HepG2 (cell line): Measurements from ENCODE around the gene UNC5CL. TPM values are rescaled to one million over a fixed set of nuclear protein-coding genes. Genes with fewer than 3 reads are reported as not detected.

ENCODE experiments used
- BRD4 ChIP-seq: sonication (generic); formaldehyde crosslinking; IDR thresholded peaks from 2 replicates; pipeline ENCODE4 v1.4.0; 2020; ENCODE audit warnings: missing genetic modification reagents
- HNF4A ChIP-seq: sonication (generic); formaldehyde crosslinking; IDR thresholded peaks from 2 replicates; pipeline ENCODE4 v1.4.0; 2020; ENCODE audit warnings: missing genetic modification reagents
- ISL2 ChIP-seq: sonication (generic); formaldehyde crosslinking; IDR thresholded peaks from 2 replicates; pipeline ENCODE4 v1.5.0; 2020; ENCODE audit warnings: missing genetic modification reagents
- KLF13 ChIP-seq: sonication (generic); formaldehyde crosslinking; IDR thresholded peaks from 2 replicates; pipeline ENCODE4 v1.4.0; 2020; ENCODE audit warnings: mild to moderate bottlenecking, missing genetic modification reagents
- NCOA2 ChIP-seq: sonication (generic); formaldehyde crosslinking; IDR thresholded peaks from 2 replicates; pipeline ENCODE4 v1.8.0; 2022; ENCODE audit warnings: inconsistent platforms
- PHB2 ChIP-seq: fragments of 450-650 bp; IDR thresholded peaks from 2 replicates; pipeline ENCODE4 v1.6.1; 2018; ENCODE audit not compliant: partially characterized antibody
- PTBP1 ChIP-seq: fragments of 200-400 bp; formaldehyde crosslinking; IDR thresholded peaks from 2 replicates; pipeline ENCODE4 v1.6.1; 2018; ENCODE audit warnings: low read length, low read depth; ENCODE audit not compliant: poor library complexity, severe bottlenecking
- RNF2 ChIP-seq: fragments of 450-650 bp; conservative IDR thresholded peaks from 2 replicates; pipeline ENCODE4 v1.6.1; 2016; ENCODE audit warnings: low read depth
- TGIF2 ChIP-seq: IDR thresholded peaks from 2 replicates; pipeline ENCODE4 v1.6.1; 2016; ENCODE audit warnings: control low read depth, missing compliant biosample characterization
- ZBTB42 ChIP-seq: sonication (generic); formaldehyde crosslinking; IDR thresholded peaks from 2 replicates; pipeline ENCODE4 v1.5.0; 2020; ENCODE audit warnings: mild to moderate bottlenecking, missing genetic modification reagents
- ZNF292 ChIP-seq: sonication (generic); formaldehyde crosslinking; IDR thresholded peaks from 2 replicates; pipeline ENCODE4 v1.8.1; 2022; ENCODE audit warnings: mild to moderate bottlenecking, low read depth, missing genetic modification reagents, borderline replicate concordance
- ZNF431 ChIP-seq: sonication (generic); formaldehyde crosslinking; IDR thresholded peaks from 2 replicates; pipeline ENCODE4 v1.9.0; 2022; ENCODE audit warnings: missing genetic modification reagents, low read depth, mild to moderate bottlenecking, borderline replicate concordance
- ZNF530 ChIP-seq: sonication (generic); formaldehyde crosslinking; IDR thresholded peaks from 2 replicates; pipeline ENCODE4 v1.5.0; 2020; ENCODE audit warnings: low read depth, mild to moderate bottlenecking, missing genetic modification reagents
- ZNF558 ChIP-seq: sonication (generic); formaldehyde crosslinking; IDR thresholded peaks from 2 replicates; pipeline ENCODE4 v1.9.0; 2022; ENCODE audit warnings: mild to moderate bottlenecking, missing genetic modification reagents, borderline replicate concordance
- ZNF782 ChIP-seq: sonication (generic); formaldehyde crosslinking; IDR thresholded peaks from 2 replicates; pipeline ENCODE4 v1.4.0; 2020; ENCODE audit warnings: missing genetic modification reagents, mild to moderate bottlenecking, borderline replicate concordance
- ZSCAN31 ChIP-seq: sonication (generic); formaldehyde crosslinking; IDR thresholded peaks from 2 replicates; pipeline ENCODE4 v1.5.0; 2020; ENCODE audit warnings: low read depth, mild to moderate bottlenecking, missing genetic modification reagents
- polyA plus RNA-seq, 8 experiments: library from polyadenylated mRNA; depleted of rRNA in 3 of 8; stranded (reverse) in 7 of 8; unstranded in 1 of 8; fragments of >200 nt; fragmentation: Illumina TruSeq in 4 of 8; extraction: Trizol in 4 of 8; gene quantifications; 2 replicates each; pipeline versions ENCODE4 v1.2.1 to v1.2.3, GENCODE V29; 2011 to 2016; ENCODE audit warnings: low read depth in 4 of 8, missing spikeins in 1 of 8, mixed read lengths in 1 of 8; ENCODE audit not compliant: insufficient read depth in 1 of 8
- total RNA-seq, 5 experiments: library from RNA; depleted of rRNA; stranded (reverse); fragments of >200 nt; fragmentation: Illumina TruSeq; extraction: Trizol; gene quantifications; 2 replicates each; pipeline ENCODE4 v1.2.3, GENCODE V29; 2016; ENCODE audit warnings: low read depth in 1 of 5
- TF ChIP-seq, protein P1 (sequence below): sonication (generic); formaldehyde crosslinking; IDR thresholded peaks from 2 replicates; pipeline ENCODE4 v1.8.1; 2022; ENCODE audit warnings: mild to moderate bottlenecking, missing genetic modification reagents
- TF ChIP-seq, protein P2 (sequence below): sonication (generic); formaldehyde crosslinking; IDR thresholded peaks from 2 replicates; pipeline ENCODE4 v1.4.0; 2020; ENCODE audit warnings: missing genetic modification reagents, borderline replicate concordance
- TF ChIP-seq, protein P3 (sequence below): sonication (generic); formaldehyde crosslinking; IDR thresholded peaks from 2 replicates; pipeline ENCODE4 v1.4.0; 2020; ENCODE audit warnings: missing genetic modification reagents, mild to moderate bottlenecking, borderline replicate concordance
- TF ChIP-seq, protein P4 (sequence below): sonication (generic); formaldehyde crosslinking; IDR thresholded peaks from 2 replicates; pipeline ENCODE4 v1.5.0; 2020; ENCODE audit warnings: mild to moderate bottlenecking, missing genetic modification reagents

Gene UNC5CL
- total and polyA plus RNA-seq, 2 of the 13 experiments (the other 11 are each of a cell fraction or from before 2014, with no cell fraction given): 2.4 to 2.5 TPM

DNA sequence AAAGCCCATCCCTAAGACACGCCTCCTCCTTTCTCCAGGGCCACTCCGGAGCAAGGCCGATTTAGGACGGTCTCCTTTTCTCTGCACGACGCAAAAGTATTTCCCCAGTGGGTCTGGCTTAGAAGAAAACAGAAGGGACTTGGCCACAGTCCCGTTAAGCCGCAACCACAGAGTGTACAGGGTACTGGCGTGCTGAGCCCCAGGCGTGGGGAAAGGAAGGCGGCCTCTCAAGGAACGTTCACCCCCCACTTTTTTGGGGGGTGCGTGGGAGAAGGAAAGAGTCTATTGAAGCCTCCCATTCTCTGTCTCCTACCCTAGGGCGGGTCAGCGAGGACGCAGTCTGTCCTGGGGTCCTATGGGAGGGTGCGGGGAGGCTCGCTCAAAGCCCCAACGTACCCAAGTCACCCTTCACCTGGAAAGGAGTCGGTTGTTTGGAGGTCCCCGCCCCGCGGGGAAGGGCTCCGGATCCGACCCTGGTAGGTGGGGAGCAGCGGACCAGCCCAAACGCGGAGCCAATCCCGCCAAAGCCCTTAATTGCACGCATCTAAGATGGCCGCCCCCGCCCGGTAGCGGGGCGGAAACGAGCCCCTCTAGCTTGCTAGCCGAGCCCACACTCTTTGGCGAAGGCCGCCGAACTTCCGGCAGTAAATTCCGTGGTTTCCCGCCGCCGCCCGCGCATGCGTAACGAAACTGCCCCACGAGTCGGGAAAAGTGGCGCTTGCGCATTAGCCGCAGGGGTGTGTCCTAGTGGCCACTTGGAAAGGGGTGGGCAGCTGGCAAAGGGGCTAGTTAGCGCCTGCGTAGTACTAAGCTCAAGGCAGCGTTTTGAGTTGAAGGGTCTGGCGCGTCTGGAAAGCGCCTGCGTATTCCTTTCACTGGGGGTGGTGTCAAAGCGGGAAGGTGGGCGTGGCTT, 33.2 kb upstream of the UNC5CL start, which contains the start of gene OARD1 (continued):
- TF ChIP-seq PTBP1 (no peak), NCOA2 (CRISPR knock-in tag) (no peak; the same call in 1 of the 2 replicates), ZNF558 (CRISPR knock-in tag) (no peak), BRD4 (CRISPR knock-in tag) (peak; percentile 43; the same call in 1 of the 2 replicates), ZNF431 (CRISPR knock-in tag) (no peak; the same call in 1 of the 2 replicates), ZNF292 (CRISPR knock-in tag) (peak; percentile 42; the same call in 1 of the 2 replicates), ZNF530 (CRISPR knock-in tag) (no peak), PHB2 (no peak), ZBTB42 (CRISPR knock-in tag) (no peak), RNF2 (no peak), ZNF782 (CRISPR knock-in tag) (peak; percentile 18; the same call in 1 of the 2 replicates), ZSCAN31 (CRISPR knock-in tag) (no peak), HNF4A (0 out of 2 replicates have a peak, but pooled peaks have one; percentile 2), ISL2 (CRISPR knock-in tag) (peak; percentile 71), TGIF2 (CRISPR knock-in tag) (no peak; the same call in 1 of the 2 replicates), KLF13 (peak; percentile 71; the same call in 1 of the 2 replicates)
- TF ChIP-seq, protein P1, sequence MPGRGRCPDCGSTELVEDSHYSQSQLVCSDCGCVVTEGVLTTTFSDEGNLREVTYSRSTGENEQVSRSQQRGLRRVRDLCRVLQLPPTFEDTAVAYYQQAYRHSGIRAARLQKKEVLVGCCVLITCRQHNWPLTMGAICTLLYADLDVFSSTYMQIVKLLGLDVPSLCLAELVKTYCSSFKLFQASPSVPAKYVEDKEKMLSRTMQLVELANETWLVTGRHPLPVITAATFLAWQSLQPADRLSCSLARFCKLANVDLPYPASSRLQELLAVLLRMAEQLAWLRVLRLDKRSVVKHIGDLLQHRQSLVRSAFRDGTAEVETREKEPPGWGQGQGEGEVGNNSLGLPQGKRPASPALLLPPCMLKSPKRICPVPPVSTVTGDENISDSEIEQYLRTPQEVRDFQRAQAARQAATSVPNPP: no peak
- TF ChIP-seq, protein P2, sequence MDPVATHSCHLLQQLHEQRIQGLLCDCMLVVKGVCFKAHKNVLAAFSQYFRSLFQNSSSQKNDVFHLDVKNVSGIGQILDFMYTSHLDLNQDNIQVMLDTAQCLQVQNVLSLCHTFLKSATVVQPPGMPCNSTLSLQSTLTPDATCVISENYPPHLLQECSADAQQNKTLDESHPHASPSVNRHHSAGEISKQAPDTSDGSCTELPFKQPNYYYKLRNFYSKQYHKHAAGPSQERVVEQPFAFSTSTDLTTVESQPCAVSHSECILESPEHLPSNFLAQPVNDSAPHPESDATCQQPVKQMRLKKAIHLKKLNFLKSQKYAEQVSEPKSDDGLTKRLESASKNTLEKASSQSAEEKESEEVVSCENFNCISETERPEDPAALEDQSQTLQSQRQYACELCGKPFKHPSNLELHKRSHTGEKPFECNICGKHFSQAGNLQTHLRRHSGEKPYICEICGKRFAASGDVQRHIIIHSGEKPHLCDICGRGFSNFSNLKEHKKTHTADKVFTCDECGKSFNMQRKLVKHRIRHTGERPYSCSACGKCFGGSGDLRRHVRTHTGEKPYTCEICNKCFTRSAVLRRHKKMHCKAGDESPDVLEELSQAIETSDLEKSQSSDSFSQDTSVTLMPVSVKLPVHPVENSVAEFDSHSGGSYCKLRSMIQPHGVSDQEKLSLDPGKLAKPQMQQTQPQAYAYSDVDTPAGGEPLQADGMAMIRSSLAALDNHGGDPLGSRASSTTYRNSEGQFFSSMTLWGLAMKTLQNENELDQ: no peak
- TF ChIP-seq, protein P3, sequence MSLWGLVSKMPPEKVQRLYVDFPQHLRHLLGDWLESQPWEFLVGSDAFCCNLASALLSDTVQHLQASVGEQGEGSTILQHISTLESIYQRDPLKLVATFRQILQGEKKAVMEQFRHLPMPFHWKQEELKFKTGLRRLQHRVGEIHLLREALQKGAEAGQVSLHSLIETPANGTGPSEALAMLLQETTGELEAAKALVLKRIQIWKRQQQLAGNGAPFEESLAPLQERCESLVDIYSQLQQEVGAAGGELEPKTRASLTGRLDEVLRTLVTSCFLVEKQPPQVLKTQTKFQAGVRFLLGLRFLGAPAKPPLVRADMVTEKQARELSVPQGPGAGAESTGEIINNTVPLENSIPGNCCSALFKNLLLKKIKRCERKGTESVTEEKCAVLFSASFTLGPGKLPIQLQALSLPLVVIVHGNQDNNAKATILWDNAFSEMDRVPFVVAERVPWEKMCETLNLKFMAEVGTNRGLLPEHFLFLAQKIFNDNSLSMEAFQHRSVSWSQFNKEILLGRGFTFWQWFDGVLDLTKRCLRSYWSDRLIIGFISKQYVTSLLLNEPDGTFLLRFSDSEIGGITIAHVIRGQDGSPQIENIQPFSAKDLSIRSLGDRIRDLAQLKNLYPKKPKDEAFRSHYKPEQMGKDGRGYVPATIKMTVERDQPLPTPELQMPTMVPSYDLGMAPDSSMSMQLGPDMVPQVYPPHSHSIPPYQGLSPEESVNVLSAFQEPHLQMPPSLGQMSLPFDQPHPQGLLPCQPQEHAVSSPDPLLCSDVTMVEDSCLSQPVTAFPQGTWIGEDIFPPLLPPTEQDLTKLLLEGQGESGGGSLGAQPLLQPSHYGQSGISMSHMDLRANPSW (CRISPR knock-in tag): peak; percentile 60; the same call in 1 of the 2 replicates
- TF ChIP-seq, protein P4, sequence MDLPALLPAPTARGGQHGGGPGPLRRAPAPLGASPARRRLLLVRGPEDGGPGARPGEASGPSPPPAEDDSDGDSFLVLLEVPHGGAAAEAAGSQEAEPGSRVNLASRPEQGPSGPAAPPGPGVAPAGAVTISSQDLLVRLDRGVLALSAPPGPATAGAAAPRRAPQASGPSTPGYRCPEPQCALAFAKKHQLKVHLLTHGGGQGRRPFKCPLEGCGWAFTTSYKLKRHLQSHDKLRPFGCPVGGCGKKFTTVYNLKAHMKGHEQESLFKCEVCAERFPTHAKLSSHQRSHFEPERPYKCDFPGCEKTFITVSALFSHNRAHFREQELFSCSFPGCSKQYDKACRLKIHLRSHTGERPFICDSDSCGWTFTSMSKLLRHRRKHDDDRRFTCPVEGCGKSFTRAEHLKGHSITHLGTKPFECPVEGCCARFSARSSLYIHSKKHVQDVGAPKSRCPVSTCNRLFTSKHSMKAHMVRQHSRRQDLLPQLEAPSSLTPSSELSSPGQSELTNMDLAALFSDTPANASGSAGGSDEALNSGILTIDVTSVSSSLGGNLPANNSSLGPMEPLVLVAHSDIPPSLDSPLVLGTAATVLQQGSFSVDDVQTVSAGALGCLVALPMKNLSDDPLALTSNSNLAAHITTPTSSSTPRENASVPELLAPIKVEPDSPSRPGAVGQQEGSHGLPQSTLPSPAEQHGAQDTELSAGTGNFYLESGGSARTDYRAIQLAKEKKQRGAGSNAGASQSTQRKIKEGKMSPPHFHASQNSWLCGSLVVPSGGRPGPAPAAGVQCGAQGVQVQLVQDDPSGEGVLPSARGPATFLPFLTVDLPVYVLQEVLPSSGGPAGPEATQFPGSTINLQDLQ (CRISPR knock-in tag): no peak
